GM18907 (cell line): ENCODE data around the gene KIF5C.
"Not testable (repeated sequence)": the region's sequence is repeated elsewhere in the genome, so short reads cannot be mapped to it uniquely, and the experiment has no call there.

ENCODE experiments used
- ATAC-seq: cut with Tn5 transposase; IDR thresholded peaks from one replicate; pipeline ENCODE4 v1.9.1; 2021; ENCODE audit warnings: mild to moderate bottlenecking, moderate library complexity; ENCODE audit not compliant: unreplicated experiment

Gene KIF5C

GRCh38 chr2:148959745-148960144 is 84.7 kb downstream of the KIF5C start:
- ATAC-seq = no peak

- ATAC-seq = no peak
These were observed 85.5 kb downstream of the KIF5C start for GRCh38 chr2:148960483-148960882.

- ATAC-seq = no peak
These were observed 88.4 kb downstream of the KIF5C start for GRCh38 chr2:148963461-148963860.

GRCh38 chr2:148965623-148966437 is 90.8 kb downstream of the KIF5C start:
- peak; percentile 72 for ATAC-seq

GRCh38 chr2:148966438-148966758 is 91.4 kb downstream of the KIF5C start:
- peak; percentile 5 for ATAC-seq

GRCh38 chr2:148967056-148967455 is 92.0 kb downstream of the KIF5C start:
- no peak for ATAC-seq

GRCh38 chr2:148967578-148967977 is 92.6 kb downstream of the KIF5C start:
- ATAC-seq = no peak

- no peak for ATAC-seq
These were observed 93.3 kb downstream of the KIF5C start for GRCh38 chr2:148968301-148968700.

GRCh38 chr2:148968776-148969319 is 93.8 kb downstream of the KIF5C start:
- ATAC-seq = no peak

- ATAC-seq = no peak
These were observed 94.6 kb downstream of the KIF5C start for GRCh38 chr2:148969659-148970061.

- ATAC-seq = no peak
These were observed 95.4 kb downstream of the KIF5C start for GRCh38 chr2:148970385-148970784.

GRCh38 chr2:148971547-148971946 is 96.5 kb downstream of the KIF5C start:
- peak; percentile 86 for ATAC-seq

GRCh38 chr2:148974095-148974494 is 99.1 kb downstream of the KIF5C start:
- ATAC-seq = no peak

GRCh38 chr2:148978026-148978685 is 103.1 kb downstream of the KIF5C start:
- ATAC-seq = no peak

GRCh38 chr2:148978706-148979105 is 103.7 kb downstream of the KIF5C start:
- no peak for ATAC-seq

- ATAC-seq = no peak
These were observed 104.3 kb downstream of the KIF5C start for GRCh38 chr2:148979164-148979918.

- no peak for ATAC-seq
These were observed 104.9 kb downstream of the KIF5C start for GRCh38 chr2:148979919-148980277.

GRCh38 chr2:148980496-148980895 is 105.5 kb downstream of the KIF5C start:
- not testable (repeated sequence) for ATAC-seq

- ATAC-seq = no peak
These were observed 106.3 kb downstream of the KIF5C start for GRCh38 chr2:148981324-148981723.

- no peak for ATAC-seq
These were observed 106.8 kb downstream of the KIF5C start for GRCh38 chr2:148981781-148982180.

GRCh38 chr2:148982282-148982681 is 107.3 kb downstream of the KIF5C start:
- ATAC-seq = no peak

GRCh38 chr2:148983896-148984295 is 108.9 kb downstream of the KIF5C start:
- no peak for ATAC-seq
